HG03520 (cell line): ENCODE results near the gene SYTL5.

Experiments used
- ATAC-seq: cut with Tn5 transposase; IDR thresholded peaks from one replicate; pipeline ENCODE4 v1.9.1; 2021; ENCODE audit warnings: mild to moderate bottlenecking, moderate library complexity; ENCODE audit not compliant: unreplicated experiment

SYTL5 gene

GRCh38 chrX:38018766-38019425 is 12.5 kb downstream of the SYTL5 start:
- no peak for ATAC-seq

DNA sequence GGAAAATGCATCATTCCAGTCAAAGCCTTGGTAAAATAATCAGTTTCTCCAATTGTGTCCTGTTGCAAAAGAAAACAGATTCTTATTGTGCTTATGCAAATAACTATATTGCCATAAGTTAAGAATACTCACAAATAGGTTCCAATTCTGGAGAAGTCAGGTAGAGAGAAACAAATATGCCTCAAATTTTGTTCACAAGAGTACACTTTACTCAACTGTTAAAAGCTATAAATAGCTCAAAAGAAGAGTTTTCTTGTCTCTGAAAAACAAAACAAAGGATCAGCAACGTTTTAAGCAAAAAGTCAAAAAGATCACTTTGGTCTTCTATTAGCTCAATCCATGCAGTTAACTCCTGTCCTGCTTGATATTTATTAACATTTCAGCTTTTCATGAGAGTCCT is 21.9 kb downstream of the SYTL5 start:
- no peak for ATAC-seq

DNA sequence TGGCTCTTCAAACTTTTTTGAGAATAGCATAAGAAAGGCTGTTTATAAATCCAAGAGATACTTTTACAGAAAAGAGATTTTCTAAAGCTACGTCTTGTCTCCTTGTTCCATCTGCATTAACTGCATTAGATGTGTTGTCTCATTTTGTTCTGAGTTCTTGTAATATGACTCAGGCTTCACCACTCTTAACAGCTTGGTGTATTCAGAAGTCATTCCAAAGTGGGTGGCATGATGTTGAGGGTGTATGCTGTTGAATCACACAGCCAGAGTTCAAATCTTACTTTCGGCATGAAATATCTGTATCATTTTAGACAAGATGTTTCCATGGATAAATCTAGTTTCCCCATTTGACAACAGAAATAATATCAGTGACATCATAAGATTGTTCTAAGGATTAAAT is 30.1 kb downstream of the SYTL5 start:
- no peak for ATAC-seq

DNA sequence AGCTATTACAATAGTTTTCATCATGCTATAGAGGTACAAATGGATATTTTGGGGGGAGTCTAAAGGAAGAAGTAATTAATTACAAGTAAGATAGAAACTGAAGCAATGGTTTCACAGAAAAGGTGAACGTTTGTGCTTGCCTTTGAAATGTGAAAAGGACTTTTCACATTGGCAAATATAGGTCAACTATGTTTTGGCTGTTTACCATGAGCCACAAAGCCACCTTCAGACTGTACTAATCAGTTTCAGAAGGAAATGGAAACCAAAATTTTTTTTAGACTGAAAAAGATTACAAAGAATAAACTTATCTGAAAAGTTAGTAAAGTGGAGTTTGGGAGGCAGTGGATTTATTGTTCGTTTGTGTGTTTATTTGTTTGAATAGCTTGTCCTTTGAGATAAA is 32.1 kb downstream of the SYTL5 start:
- no peak for ATAC-seq

DNA sequence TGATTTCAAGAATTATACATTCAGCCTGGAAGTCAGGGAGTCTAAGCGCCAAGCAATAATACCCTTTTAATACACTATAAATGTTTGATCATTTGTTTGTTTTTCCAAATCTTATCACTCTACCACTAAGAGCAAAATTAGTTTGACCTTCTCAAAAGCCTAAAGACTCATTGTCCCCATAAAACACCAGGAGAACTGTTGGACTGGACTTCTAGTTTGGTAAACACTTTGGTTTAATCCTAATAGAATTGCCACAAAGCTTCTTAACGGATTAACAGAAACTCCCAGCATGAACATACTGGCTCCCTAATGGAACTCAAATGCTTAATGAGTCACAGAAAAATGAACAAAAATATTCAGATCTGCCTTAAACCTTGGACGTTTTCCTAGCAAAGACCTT is 34.9 kb downstream of the SYTL5 start:
- ATAC-seq: no peak

DNA sequence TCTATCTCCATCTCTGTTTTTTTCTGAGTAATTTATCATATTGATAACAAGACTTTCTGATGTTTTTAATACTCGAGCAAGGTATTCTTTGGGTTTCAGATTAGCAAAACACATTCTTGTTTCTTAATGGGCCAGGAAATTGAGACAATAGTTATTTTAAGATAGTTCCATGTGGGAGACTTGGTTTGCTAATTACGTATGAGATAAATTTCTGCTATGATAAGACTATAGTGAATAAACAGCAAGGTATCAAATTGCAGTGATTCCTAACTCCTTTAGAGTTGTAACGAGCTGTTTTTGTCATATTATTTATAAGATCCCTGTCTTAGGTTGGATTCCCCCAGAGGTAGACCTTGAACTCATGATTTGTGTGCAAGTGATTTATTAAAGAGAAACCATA is 38.3 kb downstream of the SYTL5 start:
- ATAC-seq: no peak

DNA sequence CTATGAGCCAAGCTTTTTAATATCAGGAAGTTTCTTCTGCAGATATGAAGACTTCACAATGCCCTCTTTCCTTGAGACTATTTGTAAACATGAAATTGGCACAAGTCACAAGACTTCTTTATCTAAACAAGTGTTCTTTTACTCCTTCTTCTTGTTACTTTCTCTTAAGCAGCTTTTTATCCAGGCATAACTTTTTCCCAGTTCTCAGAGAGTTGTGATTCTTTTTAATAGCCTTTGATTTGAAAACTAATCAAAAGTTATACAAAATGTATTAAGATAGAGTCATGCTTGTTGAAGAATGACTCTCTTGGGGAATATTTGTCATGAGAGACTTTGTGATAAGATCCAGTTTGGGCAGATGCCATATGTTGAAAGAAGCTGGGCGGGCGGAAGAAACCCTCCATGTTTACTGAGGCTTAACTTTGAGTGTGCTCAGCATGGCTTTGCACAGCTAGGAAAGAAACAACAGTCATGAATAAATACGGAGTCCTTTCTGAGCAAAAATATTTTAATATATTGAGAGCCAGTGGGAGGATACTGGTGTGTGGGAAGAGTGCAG is 39.3 kb downstream of the SYTL5 start:
- no peak for ATAC-seq

GRCh38 chrX:38048886-38049285 is 42.5 kb downstream of the SYTL5 start:
- ATAC-seq: no peak

DNA sequence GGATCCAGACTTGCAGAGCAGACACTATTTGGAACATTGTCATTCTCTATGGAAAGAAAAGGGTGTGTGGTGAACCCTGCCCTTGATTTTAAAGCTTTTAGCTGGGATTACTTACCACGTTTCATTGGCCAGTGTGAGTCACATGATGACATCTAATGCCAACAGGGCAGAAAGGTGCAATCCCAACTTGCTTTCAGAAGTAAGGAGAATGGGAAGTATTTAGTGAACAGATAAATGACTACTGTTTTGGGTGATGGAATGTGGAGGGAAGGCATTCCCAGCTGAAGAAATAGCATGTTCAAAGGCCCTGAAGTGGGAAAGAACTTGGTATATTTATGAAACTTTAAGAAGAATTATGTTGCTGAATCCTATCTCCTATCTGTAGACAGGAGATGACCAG is 44.5 kb downstream of the SYTL5 start:
- no peak for ATAC-seq

DNA sequence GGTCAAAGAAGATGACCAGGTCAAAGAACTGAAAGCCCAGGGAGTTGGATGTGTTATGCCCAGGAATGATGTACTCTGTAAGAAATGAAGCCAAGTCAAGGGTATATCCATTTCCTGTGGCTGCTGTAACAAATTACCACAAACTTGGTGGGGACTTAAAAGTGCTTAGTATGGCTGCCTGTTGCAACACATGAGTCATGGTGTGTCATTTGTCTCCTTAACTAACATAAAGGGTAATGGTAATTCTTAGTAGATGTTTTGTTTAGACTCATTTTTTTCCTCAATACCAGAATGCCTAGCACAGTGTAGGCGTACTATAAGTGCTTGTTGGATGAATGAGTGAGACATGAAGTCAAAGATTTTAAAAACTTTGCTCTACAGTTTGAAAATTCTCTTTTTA is 45.7 kb downstream of the SYTL5 start:
- ATAC-seq: no peak

- no peak for ATAC-seq
Observed at GRCh38 chrX:38055170-38055847, 49.0 kb downstream of the SYTL5 start.

DNA sequence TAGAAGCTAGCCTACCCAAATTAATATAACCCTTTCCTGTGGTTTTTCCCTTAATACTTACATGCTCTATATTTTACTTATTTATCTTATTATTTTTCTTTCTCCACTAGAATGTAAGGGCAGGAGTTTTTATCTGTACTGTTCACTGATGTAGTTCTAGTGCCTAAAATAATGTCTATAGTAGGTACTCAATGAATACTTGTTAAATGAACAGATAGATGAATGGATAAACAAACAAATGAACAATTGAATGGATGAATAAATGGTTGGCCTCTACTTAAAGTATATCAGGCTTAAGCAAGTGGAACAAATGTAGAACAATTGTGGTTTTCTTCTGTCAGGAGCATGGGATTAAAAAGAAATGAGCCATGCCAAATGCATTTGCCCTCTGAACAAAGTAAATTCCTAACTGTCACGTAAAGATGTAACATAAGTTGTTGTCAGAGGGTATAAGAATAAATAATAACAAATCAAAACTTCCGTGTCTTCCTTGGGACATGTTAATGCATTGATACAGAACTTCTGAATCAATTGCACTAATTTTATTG is 54.1 kb downstream of the SYTL5 start:
- no peak for ATAC-seq

DNA sequence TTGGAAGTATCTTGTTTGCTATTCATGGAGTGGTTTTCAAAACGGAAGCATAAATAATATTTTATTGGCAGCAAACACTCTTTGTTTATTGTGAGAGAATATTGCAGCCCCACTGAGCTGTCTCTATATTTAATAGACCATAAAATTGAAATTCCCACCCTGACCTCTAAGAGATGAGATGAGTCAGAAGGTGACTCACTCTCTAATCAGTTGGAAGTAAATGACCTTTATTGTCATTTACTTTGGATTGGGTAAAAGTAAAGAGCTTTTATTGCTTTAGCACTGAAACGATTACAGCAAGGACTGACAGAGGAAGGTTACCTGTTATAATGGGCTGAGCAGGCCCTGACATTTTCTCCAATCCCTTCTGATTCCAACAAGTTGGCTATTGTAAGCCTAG is 55.0 kb downstream of the SYTL5 start:
- no peak for ATAC-seq

DNA sequence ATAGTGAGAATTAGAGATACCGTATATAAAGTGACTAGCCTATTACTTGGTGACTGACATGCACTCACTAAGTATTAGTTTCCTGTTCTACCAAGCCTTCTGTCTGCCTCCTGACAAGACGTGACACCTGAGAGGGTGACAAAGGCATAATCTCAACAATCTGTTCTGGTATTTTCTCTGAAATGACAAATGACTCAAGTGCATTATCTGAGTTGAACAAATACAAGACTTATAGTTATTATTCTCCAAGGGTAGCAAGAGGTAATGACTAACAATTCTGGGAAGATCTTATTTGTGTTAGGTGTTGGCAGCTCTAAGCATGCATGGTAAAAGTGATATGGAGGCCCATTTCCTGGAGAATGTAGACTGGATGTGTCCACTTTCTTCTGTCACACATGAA is 60.6 kb downstream of the SYTL5 start:
- ATAC-seq: no peak

DNA sequence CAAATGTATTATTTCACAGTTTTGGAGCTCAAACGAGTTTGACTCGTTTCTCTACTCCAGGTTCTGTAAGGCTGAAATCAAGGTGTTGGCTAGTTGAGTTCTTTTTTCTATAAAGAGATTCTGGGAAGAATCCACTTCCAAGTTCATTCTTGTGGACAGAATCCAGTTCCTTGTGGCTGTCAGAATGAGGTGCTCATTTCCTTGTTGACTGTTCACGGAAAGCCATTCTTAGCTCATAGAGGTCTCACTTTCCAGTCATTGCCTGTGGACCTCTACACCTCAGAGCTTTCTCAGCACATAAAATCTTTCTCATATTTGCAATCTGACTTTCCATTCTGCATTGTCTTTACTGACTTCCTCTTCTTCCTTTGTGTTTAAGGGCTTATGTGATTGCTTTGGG is 62.9 kb downstream of the SYTL5 start:
- ATAC-seq: no peak

DNA sequence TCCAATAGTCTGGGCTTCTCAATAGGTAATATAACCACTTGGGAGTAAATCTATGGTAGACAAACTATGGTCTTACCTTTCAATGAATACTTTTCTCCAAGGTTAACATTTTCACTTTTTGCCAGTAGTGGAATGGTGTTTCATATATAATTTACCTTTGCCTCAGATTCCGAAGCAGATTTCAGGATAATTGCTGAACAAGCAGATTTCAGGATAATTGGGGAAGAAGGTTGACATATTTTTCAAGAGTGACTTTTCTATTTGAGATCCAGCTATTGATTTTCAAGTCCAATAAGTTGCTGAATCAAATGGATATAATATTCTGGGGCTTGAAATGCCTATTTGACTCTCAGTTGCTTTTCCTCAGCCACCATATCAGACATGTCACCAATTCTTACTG is 63.6 kb downstream of the SYTL5 start:
- no peak for ATAC-seq

- no peak for ATAC-seq
Observed at GRCh38 chrX:38079463-38079862, 73.1 kb downstream of the SYTL5 start.

DNA sequence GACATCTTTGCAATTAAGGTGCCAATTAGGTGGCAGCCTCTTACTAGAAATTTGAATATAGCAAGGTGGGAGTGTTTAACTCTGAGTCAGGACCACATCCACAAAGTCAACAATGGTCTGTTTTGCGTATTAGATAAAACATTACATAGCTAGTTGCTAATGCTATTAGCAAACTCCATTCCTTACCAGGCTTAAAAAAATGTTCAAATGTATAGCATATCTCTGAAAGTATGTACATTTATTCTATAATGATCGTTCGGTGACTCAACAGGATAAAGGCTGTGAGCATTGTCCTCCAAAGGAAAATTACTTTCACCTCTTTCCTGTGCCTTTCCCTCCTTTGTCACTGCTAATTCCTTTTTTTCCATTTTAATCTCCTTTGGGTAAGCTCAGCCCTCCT is 74.5 kb downstream of the SYTL5 start:
- no peak for ATAC-seq

- no peak for ATAC-seq
Observed at GRCh38 chrX:38081909-38082308, 75.6 kb downstream of the SYTL5 start.

DNA sequence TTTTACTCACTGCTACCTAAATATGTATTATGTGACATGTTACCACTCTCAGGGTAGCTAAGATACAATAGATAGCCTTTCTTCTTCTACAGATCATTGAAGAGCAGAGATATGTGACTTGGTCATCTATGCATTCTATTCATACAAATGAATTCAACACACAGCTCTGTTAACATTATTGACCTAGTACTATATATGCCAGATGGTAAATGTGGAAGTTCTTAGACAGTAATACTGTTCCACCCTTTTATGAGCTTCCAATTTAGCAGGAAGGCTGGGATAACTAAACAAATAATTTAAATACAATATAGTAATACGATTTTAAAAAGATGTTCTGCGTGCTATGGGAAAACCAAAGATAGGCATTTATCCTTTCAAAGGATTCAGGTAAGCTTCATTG is 76.0 kb downstream of the SYTL5 start:
- no peak for ATAC-seq

DNA sequence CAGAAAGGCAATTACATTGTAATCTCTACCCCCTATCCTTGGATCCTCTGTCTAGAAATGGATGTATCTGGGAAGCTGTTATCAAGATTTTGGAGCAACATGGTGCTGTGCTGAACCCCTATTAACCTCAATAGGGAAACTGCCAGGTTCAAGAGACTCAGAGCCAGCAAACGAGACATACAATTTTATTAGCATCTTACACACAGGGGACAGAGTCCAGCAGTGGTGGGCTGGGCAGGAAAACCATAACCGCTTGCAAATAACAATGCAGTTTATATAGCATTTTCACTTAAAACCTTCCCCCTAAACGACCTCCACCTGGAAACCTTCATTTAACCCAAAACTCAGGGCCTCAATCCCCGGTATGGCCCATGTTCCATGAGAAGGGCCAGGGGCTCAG is 79.5 kb downstream of the SYTL5 start:
- ATAC-seq: no peak

DNA sequence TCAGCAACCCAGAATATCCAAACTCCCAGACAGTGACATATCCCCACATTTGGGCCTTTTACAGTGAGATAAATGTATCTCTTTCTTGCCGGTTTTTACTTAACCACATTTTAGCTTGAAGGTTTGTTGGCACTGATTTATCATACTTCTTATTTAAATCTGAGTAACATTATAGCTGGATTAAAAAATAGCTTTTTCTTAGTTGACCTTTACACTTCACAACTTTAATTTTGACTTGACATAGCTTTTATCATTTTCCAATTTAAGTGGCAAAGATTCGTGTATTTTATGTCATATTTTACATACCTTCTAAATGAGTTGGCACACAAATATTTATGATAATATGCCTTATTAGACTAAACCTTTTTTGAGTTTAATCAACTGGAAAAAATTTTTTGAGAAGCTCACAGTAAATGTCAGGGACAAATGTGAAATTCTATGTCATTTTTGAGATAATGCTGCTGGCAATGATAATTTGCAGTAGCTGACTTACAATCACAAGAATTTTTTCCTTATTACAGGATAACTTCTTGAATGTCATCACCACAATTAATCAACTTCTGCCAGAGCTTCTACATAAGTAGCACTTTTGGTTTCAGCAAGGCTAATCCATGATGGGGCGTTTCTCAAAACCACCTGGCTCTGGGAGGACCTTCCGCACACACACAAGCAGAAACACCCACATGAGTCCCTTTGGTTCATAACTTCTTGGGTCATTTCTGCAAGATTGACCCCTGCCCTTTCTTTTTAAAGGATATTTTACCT is 80.3 kb downstream of the SYTL5 start:
- ATAC-seq: no peak
